Middle frontal gyrus (tissue), 1 donor: ENCODE data around the gene ITGA3.

Source experiments
- DNase-seq: peaks from one replicate; pipeline ENCODE4 v3.0.0-alpha.2; 2015; ENCODE audit warnings: low spot score; ENCODE audit errors: extremely low spot score

The ITGA3 gene

GRCh38 chr17:50108556-50108955 is 52.6 kb downstream of the ITGA3 start:
- DNase-seq = no peak

DNA sequence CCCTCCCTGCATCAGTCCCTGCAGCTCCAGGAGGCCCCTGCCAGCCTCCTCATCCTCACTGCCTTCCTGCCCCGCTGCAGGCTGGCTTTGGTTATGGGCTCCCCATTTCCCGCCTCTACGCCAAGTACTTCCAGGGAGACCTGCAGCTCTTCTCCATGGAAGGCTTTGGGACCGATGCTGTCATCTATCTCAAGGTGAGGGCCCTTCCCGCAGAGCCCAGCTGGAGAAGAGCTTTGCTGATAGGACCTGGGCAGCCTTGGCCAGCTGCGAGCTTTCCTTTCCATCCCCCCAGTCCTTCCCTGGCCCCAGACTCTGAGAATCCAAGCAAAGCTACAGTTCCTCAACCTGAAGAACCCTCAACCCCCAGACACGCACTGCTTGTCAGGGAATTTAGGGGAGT is 53.3 kb downstream of the ITGA3 start:
- no peak for DNase-seq

DNA sequence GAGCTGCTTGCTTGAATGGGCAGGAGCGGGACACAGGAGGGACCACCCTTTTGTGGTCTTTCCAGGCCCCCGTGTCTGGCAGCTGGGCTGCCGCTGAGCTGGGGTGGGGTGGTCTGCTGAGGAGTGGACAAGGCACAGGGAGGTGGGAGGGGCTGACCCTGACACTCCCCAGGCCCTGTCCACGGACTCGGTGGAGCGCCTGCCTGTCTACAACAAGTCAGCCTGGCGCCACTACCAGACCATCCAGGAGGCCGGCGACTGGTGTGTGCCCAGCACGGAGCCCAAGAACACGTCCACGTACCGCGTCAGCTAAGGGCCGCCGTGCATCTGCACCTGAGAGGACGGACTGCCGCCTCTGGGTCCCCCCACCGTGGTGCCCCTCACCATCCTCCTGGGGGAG is 53.9 kb downstream of the ITGA3 start:
- no peak for DNase-seq

DNA sequence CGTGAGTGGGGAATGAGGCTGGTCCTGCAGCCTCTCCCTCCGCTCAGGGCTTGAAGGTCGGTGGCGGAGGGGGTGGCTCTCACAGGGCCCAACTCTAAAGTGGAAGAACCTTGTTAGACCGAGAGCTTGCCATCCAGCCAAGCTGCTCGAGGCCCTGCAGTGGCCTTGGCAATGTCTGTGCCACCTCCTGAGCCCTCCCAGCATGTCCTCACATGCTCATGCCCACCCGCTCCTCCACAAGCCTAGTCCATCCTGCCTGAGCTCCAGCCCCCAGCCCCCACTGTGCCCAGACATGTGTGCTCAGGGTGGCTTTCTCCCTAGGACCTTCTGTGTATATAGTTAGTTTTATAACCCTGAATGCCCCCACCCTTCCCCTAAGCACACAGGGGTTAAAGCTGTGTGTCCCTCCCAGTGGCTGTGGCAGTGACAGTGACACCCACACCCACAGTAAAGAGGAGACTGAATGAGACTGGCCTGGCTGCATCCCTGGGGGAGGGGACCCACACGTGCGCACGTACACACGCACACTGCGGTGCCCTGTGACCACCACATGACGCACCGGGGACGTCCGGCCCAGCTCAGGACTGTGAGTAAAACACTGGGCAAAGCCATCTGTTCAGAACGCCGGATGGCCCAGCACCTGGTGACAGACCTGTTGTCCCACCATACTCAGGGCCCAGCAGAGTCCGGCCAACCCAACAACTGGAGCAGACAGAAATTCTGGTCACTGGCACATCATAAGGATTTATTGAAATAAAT is 54.9 kb downstream of the ITGA3 start:
- no peak for DNase-seq

DNA sequence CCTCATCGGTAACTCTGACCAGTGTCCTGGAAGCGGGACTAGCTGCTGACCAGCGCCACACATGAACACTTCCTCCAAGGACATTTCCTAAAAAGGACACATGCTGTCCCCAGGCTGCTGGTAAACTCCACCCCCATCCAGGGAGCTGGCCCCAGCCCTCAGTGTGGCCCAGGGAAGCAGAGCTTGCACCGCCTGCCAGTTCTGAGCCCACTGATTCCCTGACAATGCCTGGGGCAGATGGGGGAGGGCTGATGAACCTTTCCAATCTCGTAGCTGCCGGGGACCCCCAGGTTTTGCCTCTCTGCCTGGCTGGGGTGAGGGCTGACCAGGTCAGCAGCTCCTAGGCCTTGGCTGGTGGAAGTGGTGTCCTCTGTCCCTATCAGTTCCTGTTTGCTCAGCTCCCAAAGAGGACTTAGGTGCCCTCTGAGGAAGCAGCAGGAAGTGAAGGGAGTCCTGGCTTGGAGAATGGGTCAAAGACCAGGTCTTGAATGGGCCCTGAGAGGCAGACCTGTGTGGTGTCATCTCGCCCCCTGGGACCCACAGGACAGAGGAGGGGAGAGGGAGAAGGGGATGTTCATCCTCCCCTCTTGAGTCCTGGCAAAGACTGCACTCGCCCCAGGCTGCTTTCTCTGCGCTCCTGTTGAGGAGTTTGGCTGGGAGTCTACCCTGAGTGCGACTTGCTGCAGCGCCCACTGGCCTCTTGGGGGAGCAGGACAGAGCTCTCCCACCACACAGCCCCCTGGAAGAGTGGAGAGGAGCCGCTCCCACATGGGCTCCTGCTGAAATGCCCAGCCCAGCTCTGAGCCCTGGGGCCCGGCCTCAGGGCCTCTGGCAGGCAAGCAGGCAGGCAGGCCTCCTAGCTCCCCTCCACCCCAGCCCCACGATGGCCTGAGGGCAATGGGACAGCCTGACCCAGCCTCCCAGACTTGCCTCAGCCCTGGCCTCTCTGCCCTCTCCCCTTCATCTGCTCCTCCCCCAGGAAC is 56.1 kb downstream of the ITGA3 start:
- no peak for DNase-seq

GRCh38 chr17:50112694-50113093 is 56.8 kb downstream of the ITGA3 start:
- DNase-seq = no peak

GRCh38 chr17:50113624-50114320 is 57.9 kb downstream of the ITGA3 start:
- DNase-seq = no peak

DNA sequence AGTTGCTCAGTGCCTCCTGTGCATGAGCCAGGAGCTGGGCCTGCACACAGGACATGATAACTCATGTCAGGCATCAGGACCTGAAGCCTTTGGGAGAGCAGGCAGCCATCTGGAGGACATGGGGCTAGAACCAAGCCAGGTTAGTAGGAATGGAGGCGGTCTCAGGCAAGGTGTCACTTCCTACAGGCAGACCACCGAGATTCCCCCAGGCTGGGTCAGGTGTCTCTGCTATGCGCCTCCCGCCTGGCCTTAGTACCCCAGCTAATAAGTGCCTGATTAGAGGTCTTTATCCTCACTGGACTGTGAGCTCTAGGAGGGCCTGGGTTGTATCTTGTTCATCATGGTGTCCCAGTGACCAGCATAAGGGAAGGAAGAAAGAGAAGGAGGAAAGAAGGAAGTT is 58.5 kb downstream of the ITGA3 start:
- DNase-seq = no peak

DNA sequence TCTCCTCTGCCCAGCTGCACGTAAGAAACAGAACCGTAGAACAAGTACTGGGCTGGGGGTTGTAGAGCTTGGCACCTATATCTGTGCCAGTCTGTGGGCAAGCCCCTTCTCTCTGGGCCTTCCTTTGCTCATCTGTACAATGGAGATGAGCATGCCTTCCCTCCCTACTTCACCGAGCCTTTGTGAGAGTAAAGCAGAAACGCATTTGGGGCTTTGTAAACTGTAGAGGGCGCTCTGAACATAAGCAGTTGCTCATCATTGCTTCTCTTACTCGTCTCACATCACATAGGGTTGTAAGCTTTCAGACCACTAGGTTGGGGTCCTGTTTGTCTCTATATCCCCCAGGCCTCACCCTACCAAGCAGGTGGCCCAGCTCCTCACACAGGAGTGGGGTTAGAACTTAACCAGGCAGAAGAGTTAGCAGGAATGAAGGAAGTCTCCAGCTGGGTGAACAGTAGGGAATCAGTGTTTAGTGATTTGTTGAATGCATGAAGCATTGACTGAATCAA is 59.0 kb downstream of the ITGA3 start:
- DNase-seq = peak; percentile 60

DNA sequence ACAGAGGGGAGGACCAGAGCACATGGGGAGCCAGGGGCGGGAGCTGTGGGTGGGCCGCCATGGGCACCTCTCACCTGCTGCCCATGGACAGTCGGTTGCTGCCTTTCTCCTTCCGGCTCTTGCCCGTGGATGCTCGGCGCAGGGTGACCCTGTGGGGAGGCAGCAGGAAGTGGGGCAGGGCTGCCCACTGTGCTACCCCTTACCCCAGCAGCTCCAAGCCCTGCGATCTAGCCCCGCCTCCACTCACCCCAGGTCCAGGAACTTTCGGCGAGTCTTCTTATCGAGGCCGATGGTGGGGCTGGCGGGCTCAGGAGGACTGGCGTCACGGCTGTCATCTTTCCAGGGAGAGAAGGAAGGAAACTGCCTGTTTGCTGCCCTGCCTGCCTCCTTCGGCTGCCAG is 59.8 kb downstream of the ITGA3 start:
- DNase-seq = no peak

DNA sequence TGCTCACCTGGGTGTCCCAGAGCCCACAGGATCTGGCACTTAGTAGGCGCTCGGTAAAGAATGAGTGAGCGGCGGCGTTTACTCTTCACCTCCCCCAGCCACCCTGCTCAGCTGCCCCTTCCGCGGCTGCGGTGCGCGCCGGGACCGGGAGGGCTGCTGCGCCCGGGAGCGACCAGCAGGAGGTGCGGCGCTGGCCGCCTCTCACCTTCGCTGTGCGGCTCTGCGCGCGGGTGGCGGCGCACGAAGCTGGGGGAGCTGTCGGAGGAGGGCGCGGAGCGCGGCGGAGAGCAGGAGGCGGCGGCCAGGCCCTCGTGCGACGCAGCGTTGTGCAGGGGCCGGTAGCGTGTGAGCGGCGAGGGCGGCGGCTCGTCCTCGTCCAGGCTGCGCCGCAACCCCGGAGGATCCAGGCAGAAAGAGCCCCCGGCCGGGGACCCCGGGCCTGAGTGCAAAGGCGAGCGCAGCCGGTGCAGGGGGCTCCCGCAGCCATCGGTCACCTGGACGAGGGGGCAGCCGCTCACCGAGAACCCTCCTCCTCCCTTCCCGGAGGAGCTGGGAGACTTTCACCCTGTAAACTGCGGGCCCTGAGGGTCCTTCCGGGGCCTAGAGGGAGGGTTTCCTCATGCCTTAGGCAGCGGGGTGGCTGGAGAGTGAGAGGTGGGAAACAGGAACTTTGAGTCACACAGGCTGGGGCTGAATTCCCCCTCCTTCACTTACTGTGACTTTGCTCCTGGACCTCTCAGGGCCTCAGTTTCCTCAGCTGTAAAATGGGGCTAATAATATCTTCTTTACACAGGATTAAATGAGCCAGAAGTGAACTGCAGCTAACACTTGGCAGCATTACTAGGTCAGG is 61.5 kb downstream of the ITGA3 start:
- no peak for DNase-seq

- no peak for DNase-seq
Observed at GRCh38 chr17:50118076-50118827, 62.3 kb downstream of the ITGA3 start.

- no peak for DNase-seq
Observed at GRCh38 chr17:50118828-50119218, 62.9 kb downstream of the ITGA3 start.

DNA sequence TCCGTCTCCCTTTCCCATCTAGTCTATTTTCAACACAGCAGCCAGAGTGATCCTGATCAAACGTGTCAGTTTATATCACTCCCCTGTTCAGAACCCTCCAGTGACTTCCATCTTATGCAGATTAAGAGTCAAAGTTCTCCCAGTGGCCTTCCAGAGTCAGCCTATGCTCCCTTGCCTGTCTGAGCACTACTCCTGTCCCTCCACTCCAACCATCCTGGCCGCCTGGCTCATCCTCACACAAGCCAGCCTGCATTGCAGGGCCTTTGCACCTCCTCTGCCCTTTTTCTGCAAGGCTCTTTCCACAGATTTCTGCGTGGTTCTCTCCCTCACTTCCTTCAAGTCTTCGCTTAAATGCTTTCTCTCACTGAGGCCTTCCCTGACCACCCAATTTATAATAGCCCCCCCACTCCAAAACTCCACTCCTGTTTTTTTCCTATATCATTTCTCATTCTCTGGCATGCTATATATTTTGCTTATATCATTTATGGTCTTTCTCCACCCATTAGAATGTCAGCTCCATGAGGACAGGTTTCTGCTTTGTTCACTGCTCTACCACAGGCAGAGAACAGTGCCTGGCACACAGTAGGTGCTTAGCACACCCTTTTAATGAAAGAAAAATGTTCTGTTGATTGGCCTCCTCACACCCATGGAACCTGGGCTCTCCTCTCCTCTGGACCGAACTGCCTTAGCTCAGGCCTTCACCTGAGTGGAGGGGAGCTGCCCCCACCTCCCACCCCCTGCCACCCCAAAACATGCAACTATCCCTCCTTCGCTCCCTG is 64.8 kb downstream of the ITGA3 start:
- no peak for DNase-seq

DNA sequence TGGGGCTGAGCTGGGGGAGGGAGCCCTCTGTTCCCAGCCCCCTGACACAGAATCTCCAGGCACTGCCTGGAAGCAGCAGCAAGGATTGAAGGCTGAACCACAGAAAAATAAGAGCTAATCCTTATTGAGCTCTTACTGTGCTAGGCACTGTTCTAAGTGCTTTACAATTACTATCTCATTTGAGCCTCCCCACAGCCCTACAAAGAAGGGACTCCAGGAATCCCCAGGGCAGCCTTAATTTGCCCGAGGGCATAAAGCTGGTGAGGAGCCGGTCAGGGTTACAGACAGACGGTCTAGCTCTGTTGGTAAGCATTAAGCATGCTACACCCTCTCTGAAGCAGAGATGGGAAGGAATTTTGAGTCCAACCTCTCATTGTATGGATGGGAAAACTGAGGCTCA is 67.0 kb downstream of the ITGA3 start:
- DNase-seq = no peak

DNA sequence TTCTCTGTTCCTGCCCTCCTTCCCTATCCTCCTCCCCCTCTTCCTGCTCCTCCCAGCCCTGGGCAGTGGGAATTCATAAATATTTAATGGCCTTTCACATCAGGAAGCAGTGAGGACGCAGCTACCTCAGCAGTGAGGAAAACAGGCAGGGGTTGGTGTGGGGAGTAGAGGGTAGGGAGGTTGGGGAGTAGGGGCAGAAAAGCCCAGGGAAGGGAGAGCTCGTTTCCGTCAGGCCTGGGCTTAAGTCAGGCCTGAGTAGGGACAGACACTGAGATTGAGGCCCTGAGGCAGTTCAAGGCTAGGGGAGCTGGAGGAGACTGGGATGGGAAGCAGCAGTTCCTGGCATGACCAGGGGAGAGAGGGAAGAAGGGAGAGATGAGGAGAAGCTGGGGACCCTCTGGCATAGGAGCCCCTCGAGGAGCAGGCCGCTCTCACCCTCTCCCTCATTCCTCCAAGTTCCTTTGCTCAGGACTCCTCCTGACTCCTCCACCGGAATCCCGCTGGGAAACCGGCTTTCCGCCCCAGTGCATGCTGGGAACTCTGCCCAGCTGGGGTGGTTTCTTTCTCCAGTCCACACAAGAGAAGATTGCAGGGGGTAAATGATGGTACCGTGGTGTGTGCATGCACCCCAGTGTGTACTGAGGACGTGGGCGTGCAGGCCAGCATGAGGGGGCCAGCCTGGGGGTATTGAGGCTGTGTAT is 67.9 kb downstream of the ITGA3 start:
- no peak for DNase-seq

DNA sequence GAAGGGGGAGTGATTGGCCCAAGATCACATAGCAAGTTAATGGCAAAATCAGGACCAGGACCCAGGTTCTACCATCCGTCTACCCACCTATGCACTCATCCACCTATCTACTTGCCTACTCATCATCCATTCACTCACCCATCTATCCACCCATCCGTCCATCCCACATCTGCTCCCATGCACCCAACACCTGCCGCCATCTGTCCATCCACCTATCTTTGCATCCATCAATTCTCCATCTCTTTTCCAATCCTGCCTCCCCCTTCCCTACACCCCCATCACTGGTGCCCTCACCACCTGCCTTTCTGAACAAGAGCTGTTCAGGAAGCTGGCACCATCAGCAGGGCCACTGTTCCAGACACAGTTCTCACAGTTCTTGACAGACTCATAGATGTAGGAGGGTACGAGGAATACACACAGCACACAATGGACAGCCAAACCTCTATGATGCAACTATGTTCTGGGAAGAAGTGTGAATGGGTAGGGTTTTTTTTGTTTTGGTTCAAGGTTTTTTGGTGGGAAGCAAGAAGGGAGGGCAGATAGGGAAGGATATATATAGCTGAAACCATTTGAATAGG is 69.6 kb downstream of the ITGA3 start:
- DNase-seq = no peak

- DNase-seq = no peak
Observed at GRCh38 chr17:50127697-50128361, 71.9 kb downstream of the ITGA3 start.
